Upper lobe of right lung (tissue), 1 donor: ENCODE data around the gene USH1G. TPM values are rescaled to one million over a fixed set of nuclear protein-coding genes. Genes with fewer than 3 reads are reported as not detected.

Experiments
- ATAC-seq: fragments of 200-7000 bp; cut with Tn5 transposase; one replicate; pipeline ENCODE4 v1.9.1; 2020; ENCODE audit warnings: mild to moderate bottlenecking, moderate library complexity
- DNase-seq: peaks from one replicate; pipeline ENCODE4 v3.0.0-alpha.2; 2020
- H3K27ac ChIP-seq: fragments of 200-600 bp; one replicate; pipeline ENCODE4 v1.8.0; 2022
- H3K27me3 ChIP-seq: fragments of 200-600 bp; one replicate; pipeline ENCODE4 v1.8.0; 2022; ENCODE audit warnings: mild to moderate bottlenecking
- H3K36me3 ChIP-seq: fragments of 200-600 bp; one replicate; pipeline ENCODE4 v1.8.0; 2022
- H3K4me1 ChIP-seq: fragments of 200-600 bp; one replicate; pipeline ENCODE4 v1.8.0; 2022
- H3K4me3 ChIP-seq: fragments of 200-600 bp; one replicate; pipeline ENCODE4 v1.8.0; 2022; ENCODE audit warnings: mild to moderate bottlenecking
- H3K9me3 ChIP-seq: fragments of 200-600 bp; one replicate; pipeline ENCODE4 v1.8.0; 2022
- intact Hi-C: fragments of 100-400 bp; cut with DNase I; formaldehyde crosslinking; loops from one replicate; pipeline ENCODE4 v1.11.0; 2022
- total RNA-seq: library from RNA; stranded (reverse); fragmentation: NEBNext Ultra II Directional; extraction: Animal tissue kit (Norgen Biotek cat#: 25700); gene quantifications from one replicate; pipeline ENCODE4 v1.2.1, GENCODE V29; 2021
- TF ChIP-seq, protein P1 (sequence below): fragments of 200-600 bp; IDR thresholded peaks from one replicate; pipeline ENCODE4 v1.8.0; 2022; ENCODE audit warnings: antibody characterized with exemption
- donor health status: DM: no; HTN: yes; CAD: no; lungs with severe emphysema.

Gene USH1G
- total RNA-seq, 1 donor from 2014 or later, result not detected

DNA sequence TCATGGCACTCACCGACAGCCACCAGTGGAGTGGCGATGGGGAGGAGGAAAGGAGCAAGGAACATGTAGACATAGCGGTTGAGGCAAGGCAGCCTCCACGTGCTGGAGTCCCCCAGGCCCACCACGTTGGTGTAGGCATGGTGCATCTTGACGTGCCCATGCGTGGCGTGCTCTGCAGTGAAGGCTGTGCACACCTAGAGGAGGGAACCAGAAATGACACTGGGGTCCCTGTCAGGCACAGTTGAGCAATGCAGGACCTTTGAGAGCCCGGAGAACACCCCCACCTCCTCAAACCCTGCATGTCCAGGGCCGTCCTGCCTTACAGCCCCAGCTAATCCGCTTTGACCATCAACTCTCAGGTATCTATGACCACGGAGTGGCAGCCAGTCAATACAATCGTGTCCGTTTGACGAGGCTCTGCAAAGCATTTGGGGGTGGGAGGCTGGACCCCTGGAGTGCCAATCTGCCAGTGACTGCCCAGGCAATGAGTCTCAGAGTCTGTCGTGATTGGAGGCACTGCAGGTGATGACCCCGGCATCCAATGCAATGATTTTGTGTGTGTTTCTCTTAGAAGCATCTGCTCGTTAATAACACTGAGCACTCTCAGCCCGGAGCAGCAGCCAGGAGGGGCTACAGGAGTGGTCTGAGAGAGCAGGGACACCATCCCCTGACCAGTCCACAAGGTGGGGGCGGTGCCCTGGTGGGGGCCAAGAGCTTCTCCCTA lies 40.4 kb downstream of the USH1G start:
- intact Hi-C loops, result no loop called here
- no peak overlapping the region for H3K4me3 ChIP-seq
- no peak for ATAC-seq
- H3K4me1 ChIP-seq, result no peaks in the 10 kb centered on the region
- no peak overlapping the region for H3K27ac ChIP-seq
- H3K27me3 ChIP-seq, result no peaks in the 10 kb centered on the region
- H3K36me3 ChIP-seq, result no peaks in the 10 kb centered on the region
- TF ChIP-seq, protein P1, sequence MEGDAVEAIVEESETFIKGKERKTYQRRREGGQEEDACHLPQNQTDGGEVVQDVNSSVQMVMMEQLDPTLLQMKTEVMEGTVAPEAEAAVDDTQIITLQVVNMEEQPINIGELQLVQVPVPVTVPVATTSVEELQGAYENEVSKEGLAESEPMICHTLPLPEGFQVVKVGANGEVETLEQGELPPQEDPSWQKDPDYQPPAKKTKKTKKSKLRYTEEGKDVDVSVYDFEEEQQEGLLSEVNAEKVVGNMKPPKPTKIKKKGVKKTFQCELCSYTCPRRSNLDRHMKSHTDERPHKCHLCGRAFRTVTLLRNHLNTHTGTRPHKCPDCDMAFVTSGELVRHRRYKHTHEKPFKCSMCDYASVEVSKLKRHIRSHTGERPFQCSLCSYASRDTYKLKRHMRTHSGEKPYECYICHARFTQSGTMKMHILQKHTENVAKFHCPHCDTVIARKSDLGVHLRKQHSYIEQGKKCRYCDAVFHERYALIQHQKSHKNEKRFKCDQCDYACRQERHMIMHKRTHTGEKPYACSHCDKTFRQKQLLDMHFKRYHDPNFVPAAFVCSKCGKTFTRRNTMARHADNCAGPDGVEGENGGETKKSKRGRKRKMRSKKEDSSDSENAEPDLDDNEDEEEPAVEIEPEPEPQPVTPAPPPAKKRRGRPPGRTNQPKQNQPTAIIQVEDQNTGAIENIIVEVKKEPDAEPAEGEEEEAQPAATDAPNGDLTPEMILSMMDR, result no peak
- no peak for DNase-seq
- no peaks in the 10 kb centered on the region for H3K9me3 ChIP-seq

DNA sequence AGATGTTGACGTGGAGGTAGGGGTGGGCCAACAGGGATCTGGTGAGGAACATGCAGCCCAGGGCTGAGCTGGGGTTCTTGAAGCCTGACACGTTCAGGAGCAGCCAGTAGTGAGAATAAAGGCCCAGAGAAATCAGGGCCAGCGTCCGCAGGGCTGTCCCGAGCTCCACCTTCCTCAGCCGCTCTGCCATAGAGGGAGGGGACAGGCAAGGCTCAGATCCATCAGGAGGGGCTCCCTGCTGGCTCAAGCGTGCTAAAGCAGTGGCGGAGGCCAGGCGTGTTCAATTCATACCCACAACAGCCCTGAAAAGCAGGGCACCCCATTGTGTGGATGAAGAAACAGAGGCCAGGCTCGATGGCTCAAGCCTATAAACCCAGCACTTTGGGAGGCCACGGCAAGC lies 42.0 kb downstream of the USH1G start:
- TF ChIP-seq, protein P1, result no peak
- H3K36me3 ChIP-seq, result no peaks in the 10 kb centered on the region
- no peaks in the 10 kb centered on the region for H3K9me3 ChIP-seq
- ATAC-seq (no peak), DNase-seq (no peak)
- H3K27me3 ChIP-seq, result no peaks in the 10 kb centered on the region
- no peaks in the 10 kb centered on the region for H3K4me1 ChIP-seq
- H3K27ac ChIP-seq, result no peak overlapping the region
- no peak overlapping the region for H3K4me3 ChIP-seq
- intact Hi-C loops, result no loop called here

GRCh38 chr17:74879308-74879707 lies 43.7 kb downstream of the USH1G start:
- TF ChIP-seq, protein P1, result no peak
- ATAC-seq, result no peak
- Histone ChIP-seq H3K27ac (no peak overlapping the region), H3K9me3 (no peaks in the 10 kb centered on the region), H3K4me1 (no peaks in the 10 kb centered on the region), H3K27me3 (no peaks in the 10 kb centered on the region), H3K4me3 (no peak overlapping the region), H3K36me3 (no peaks in the 10 kb centered on the region)
- no peak for DNase-seq
- intact Hi-C loops, result no loop called here

- TF ChIP-seq, protein P1, result no peak
- intact Hi-C loops, result no loop called here
Measured at GRCh38 chr17:74878658-74879057, 44.4 kb downstream of the USH1G start.

DNA sequence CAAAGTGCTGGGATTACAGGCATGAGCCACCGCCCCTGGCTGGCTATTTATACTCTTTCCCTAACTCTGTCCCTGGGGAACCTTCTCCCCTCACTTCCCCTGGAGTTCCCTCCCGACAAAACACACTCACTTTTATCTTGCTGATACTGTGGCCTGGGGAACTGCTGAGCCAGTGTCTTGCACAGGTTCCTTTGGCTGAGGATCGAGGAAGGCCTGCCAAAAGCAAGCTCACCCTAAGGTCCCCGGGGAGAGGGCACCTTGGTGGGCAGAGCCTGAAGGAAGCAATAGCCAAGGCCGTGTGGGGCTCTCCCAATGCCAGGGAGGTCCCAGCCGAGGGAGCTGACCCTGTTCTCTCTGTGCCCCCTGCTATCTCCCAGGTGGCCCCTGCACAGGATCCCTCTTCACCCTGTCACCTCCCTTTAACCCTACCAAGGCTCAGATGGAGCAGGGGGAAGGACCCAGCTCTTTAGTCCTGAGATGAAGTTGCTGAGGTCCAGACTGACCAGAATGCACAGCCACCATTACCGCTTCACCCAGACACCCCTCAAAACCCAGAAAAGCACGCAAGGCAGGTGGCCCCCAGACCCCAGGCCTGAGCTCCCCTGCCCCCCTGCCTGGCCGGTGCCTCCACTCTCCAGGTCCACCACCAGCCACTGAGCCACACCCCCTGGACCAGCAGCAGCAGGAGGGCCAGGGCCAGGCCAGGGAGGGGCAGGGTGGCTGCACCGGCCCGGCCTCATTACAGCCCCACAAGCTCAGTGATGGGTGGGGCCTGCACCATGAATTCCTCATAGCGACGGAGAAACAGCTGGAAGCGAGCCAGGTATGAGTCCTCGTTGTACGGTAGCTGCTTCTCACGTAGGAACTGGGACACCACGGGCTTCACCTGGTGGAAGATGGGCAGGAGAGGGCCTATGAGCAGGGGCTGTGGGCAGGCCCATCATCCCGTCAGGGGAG lies 45.2 kb downstream of the USH1G start:
- Histone ChIP-seq H3K4me3 (no peak overlapping the region), H3K4me1 (peaks cover 4% of the 10 kb centered on the region), H3K27ac (no peak overlapping the region), H3K9me3 (no peaks in the 10 kb centered on the region), H3K27me3 (no peaks in the 10 kb centered on the region), H3K36me3 (no peaks in the 10 kb centered on the region)
- DNase-seq (no peak), ATAC-seq (no peak)
- intact Hi-C loops, result no loop called here
- TF ChIP-seq, protein P1, result no peak

More at GRCh38 chr17:74878658-74879057, 44.4 kb downstream of the USH1G start:
- Histone ChIP-seq H3K36me3 (no peaks in the 10 kb centered on the region), H3K4me3 (no peak overlapping the region), H3K4me1 (peaks cover 4% of the 10 kb centered on the region), H3K9me3 (no peaks in the 10 kb centered on the region), H3K27ac (no peak overlapping the region), H3K27me3 (no peaks in the 10 kb centered on the region)
- DNase-seq, result no peak
- no peak for ATAC-seq
